Testis (tissue), 3 donors: ENCODE measurements around the gene ANXA1. TPM values are rescaled to one million over a fixed set of nuclear protein-coding genes. Genes with fewer than 3 reads are reported as not detected.

Experiments
- DNase-seq: peaks from one replicate; pipeline ENCODE4 v3.0.0-alpha.2; 2019
- H3K27ac ChIP-seq, 2 donors: fragments of 200-600 bp; sonication (generic); one replicate each; pipeline ENCODE4 v1.5.1; 2019
- H3K27me3 ChIP-seq: fragments of 200-600 bp; sonication (generic); one replicate; pipeline ENCODE4 v1.5.1; 2019
- H3K36me3 ChIP-seq: fragments of 200-600 bp; sonication (generic); one replicate; pipeline ENCODE4 v1.5.1; 2017; ENCODE audit warnings: low read depth; ENCODE audit errors: missing control alignments
- H3K4me1 ChIP-seq: fragments of 200-600 bp; sonication (generic); one replicate; pipeline ENCODE4 v1.5.1; 2019
- H3K4me3 ChIP-seq, 2 donors: fragments of 200-600 bp; sonication (generic); one replicate each; pipeline ENCODE4 v1.5.1; 2017 to 2019
- H3K9me3 ChIP-seq: fragments of 200-600 bp; sonication (generic); one replicate; pipeline ENCODE4 v1.5.1; 2017
- CTCF ChIP-seq, 3 experiments: fragments of 450-650 bp in 2 of 3; fragments of 200-600 bp in 1 of 3; sonication (generic) in 1 of 3; IDR thresholded peaks; one replicate each; pipeline ENCODE4 v1.5.1; 2016 to 2019; ENCODE audit warnings: antibody characterized with exemption in 3 of 3, mild to moderate bottlenecking in 2 of 3, moderate library complexity in 1 of 3
- POLR2A ChIP-seq: fragments of 450-650 bp; IDR thresholded peaks from one replicate; pipeline ENCODE4 v1.6.1; 2017; ENCODE audit warnings: antibody characterized with exemption, mild to moderate bottlenecking, moderate library complexity
- WGBS, 2 donors: methylation state at CpG; one replicate each; pipeline ENCODE4 v1.1.5; 2018; 5-methylcytosine and 5-hydroxymethylcytosine counted together
- intact Hi-C: fragments of 100-400 bp; cut with DNase I; formaldehyde crosslinking; loops from one replicate; pipeline ENCODE4 v1.15.1; 2023; ENCODE audit warnings: low total_unique reads
- polyA plus RNA-seq: library from polyadenylated mRNA; stranded (reverse); fragments of 350-450 nt; fragmentation: Illumina TruSeq; extraction: RNeasy Lipid Tissue Mini Kit (QIAGEN cat#74804); gene quantifications from one replicate; pipeline ENCODE4 v1.2.3, GENCODE V29; 2014; ENCODE audit warnings: low read depth, low replicate concordance; ENCODE audit not compliant: insufficient read depth
- total RNA-seq, 2 donors: library from RNA; depleted of rRNA; stranded (reverse); fragments of >200 nt; gene quantifications; one replicate each; pipeline ENCODE4 v1.2.3, GENCODE V29; 2016

Gene ANXA1
- total and polyA plus RNA-seq, 3 donors from 2014 or later: 12.1 to 49.6 (median 13.4) TPM

DNA sequence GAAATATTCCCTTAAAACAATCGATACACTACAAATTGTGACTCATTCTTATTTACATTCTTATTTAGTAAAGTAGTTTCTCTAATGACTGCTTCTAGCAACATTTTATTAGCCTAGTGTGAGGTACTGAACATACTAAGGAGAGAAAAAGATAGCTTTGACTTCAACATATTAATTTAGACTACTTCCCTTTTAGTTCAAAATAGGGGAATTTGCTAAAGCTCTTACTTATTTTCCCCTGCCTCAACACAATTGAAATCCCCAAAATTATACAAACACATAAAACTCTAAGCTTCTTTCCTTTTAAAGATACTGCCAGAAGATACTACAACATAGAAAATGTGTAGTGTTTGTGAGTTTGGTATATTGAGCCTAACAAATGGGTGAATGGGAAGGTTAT lies 55.2 kb downstream of the ANXA1 start:
- Histone ChIP-seq H3K27me3 (no peaks in the 10 kb centered on the region), H3K4me1 (no peaks in the 10 kb centered on the region), H3K4me3 (no peak overlapping the region), H3K27ac (no peak overlapping the region), H3K9me3 (no peaks in the 10 kb centered on the region), H3K36me3 (no peaks in the 10 kb centered on the region)
- no peak for DNase-seq
- WGBS, 2 donors: 89 to 96% methylated on average over 1 of the region's 1 CpG
- intact Hi-C loops: no loop called here
- TF ChIP-seq POLR2A (no peak), CTCF (IDR thresholded peaks at IDR 0.05) (no peak)

DNA sequence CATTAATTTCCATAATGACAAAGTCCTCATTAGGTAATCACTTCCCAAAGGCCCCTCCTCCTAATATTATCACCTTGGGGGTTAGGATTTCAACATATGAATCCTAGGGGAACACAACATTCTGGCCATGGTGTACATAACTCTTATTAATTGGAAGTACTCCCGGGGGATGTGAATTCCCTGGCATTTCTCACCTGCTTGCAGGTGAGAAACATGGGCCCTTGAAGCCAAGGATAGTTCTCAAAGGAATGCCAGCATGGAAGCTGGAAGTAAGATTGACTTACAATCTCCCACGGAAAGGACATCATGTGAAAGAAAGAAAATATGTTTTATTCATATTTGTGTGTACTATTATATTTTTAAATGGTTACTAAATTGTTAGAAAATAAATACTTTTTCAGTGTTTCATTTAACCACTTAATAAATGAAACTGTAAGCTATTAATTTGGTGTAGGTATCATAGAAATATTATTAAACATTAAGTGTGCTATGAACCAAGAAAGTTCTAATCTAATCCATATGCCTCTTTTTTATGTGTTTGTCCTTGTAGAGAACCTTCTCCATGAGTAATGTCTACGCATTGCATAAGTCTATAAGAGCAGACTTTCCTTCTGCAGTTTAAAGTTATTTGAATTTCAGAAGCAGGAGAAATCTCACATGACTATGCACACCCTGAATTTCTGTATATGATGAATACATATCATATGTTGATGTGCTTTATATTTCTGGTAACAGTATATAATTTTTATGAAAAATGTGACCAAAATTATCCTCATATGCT lies 59.4 kb downstream of the ANXA1 start:
- WGBS, 2 donors: 42 to 46% methylated on average over 3 of the region's 3 CpGs
- Histone ChIP-seq H3K4me1 (no peaks in the 10 kb centered on the region), H3K27ac (no peak overlapping the region), H3K4me3 (no peak overlapping the region), H3K9me3 (no peaks in the 10 kb centered on the region), H3K36me3 (no peaks in the 10 kb centered on the region), H3K27me3 (no peaks in the 10 kb centered on the region)
- intact Hi-C loops: no loop called here
- TF ChIP-seq POLR2A (no peak), CTCF (IDR thresholded peaks at IDR 0.05) (no peak)
- no peak for DNase-seq

- DNase-seq: no peak
- H3K27ac ChIP-seq: no peak overlapping the region
- H3K27me3 ChIP-seq: no peaks in the 10 kb centered on the region
- intact Hi-C loops: no loop called here
- no peak overlapping the region for H3K4me3 ChIP-seq
- H3K36me3 ChIP-seq: no peaks in the 10 kb centered on the region
- no peak for TF ChIP-seq CTCF (IDR thresholded peaks at IDR 0.05)
- TF ChIP-seq POLR2A: no peak
- WGBS, 2 donors: 58 to 67% methylated on average over 2 of the region's 2 CpGs
- no peaks in the 10 kb centered on the region for H3K4me1 ChIP-seq
- no peaks in the 10 kb centered on the region for H3K9me3 ChIP-seq
Observed at GRCh38 chr9:73213300-73213699, 61.6 kb downstream of the ANXA1 start.

GRCh38 chr9:73215249-73215648 lies 63.6 kb downstream of the ANXA1 start:
- WGBS, 2 donors: 62 to 65% methylated on average over 3 of the region's 3 CpGs
- TF ChIP-seq POLR2A (no peak), CTCF (IDR thresholded peaks at IDR 0.05) (no peak)
- intact Hi-C loops: no loop called here
- H3K9me3 ChIP-seq: no peaks in the 10 kb centered on the region
- DNase-seq: no peak
- H3K27ac ChIP-seq: no peak overlapping the region
- no peaks in the 10 kb centered on the region for H3K4me1 ChIP-seq
- no peaks in the 10 kb centered on the region for H3K36me3 ChIP-seq
- H3K27me3 ChIP-seq: no peaks in the 10 kb centered on the region
- no peak overlapping the region for H3K4me3 ChIP-seq

DNA sequence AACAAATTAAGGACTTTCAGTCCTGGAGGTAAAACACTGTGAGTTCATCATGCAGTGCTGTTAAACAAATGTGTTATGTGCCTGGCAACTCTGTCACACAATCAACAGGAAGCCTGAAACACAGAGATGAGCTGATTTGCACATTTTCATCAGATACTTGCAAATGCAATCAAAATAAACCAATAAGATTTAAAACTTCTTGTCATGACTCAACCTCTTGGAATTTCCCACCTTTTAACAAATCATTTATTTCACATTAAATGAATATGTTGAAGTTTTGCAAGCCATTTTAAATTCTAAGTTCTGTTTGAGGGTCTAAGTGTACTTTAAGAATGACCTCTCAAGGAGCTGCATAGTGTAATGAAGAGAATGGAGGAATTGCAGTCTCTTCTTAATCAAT lies 64.4 kb downstream of the ANXA1 start:
- TF ChIP-seq CTCF (IDR thresholded peaks at IDR 0.05) (no peak), POLR2A (no peak)
- Histone ChIP-seq H3K27me3 (no peaks in the 10 kb centered on the region), H3K9me3 (no peaks in the 10 kb centered on the region), H3K27ac (no peak overlapping the region), H3K4me1 (no peaks in the 10 kb centered on the region), H3K4me3 (no peak overlapping the region), H3K36me3 (no peaks in the 10 kb centered on the region)
- intact Hi-C loops: no loop called here
- no peak for DNase-seq
